Kidney glomerular epithelial cell (primary cell): ENCODE results near the gene TTLL11.

ENCODE experiments used
- DNase-seq: peaks from one replicate; lab custom pipeline; 2025; lab: John Stamatoyannopoulos, UW

The TTLL11 gene

DNA sequence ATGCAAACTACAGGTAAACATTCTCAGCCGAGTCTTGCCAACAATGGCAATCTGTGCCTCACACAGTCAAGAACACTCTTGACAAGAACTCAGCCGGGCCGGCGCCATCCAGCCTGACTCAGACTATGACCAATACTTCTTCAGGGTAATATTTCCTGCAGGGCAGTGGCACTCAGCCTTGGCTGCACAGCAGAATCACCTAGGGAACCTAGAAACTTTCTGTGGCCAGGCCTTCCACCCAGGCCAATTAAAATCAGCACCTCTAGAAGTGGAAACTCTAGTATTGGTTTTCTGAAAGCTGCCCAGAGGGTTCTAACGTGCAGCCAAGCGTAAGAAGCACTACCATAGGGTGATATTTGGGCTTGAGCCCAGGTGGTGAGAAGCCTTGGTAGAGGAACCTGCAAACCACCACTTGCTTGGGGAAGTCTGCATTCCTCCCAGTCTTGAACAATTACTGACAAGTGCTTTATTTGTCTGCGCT lies 120.6 kb downstream of the TTLL11 start:
- peak; percentile 85 for DNase-seq

DNA sequence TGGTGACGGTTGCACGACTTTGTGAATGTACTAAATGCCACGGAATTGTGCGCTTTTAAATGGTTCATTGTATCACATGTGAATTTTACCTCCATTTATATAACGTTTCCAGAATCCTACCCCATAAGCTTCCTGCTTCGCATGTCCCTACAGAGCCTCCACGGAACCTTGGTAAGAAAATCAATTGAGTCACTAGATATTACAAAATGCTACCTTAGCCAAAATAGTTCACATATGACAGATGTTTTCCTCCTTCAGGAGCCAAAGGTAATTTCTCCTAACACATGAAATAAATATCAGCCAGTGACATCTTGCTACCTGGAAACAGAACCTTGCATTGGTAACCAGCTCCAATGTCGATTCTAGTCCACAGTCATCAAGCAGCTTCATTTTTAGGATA lies 125.1 kb downstream of the TTLL11 start:
- DNase-seq: no peak

GRCh38 chr9:121966706-121967105 lies 126.4 kb downstream of the TTLL11 start:
- DNase-seq: no peak

GRCh38 chr9:121963528-121963995 lies 129.5 kb downstream of the TTLL11 start:
- no peak for DNase-seq

- DNase-seq: no peak
Measured at GRCh38 chr9:121962421-121962820, 130.7 kb downstream of the TTLL11 start.

DNA sequence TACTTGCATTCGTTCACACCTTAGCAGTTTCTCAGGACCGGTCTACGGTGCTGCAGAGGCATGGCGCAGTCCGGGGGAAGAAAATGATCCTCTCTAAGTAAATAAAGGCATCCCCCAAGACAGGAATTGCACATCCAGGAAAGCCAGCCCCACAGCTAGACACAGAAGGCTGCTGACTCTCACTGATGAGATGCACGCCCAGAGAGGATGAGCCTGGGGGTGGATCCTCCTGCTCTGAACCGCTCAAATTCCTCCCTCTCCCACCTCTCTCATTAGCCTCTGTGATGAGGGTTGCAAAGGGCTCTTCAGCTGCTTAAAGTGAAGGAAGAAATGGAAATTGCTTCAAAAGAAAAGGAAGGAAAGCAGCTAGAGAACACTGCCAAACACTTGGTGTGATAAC lies 132.4 kb downstream of the TTLL11 start:
- DNase-seq: no peak

DNA sequence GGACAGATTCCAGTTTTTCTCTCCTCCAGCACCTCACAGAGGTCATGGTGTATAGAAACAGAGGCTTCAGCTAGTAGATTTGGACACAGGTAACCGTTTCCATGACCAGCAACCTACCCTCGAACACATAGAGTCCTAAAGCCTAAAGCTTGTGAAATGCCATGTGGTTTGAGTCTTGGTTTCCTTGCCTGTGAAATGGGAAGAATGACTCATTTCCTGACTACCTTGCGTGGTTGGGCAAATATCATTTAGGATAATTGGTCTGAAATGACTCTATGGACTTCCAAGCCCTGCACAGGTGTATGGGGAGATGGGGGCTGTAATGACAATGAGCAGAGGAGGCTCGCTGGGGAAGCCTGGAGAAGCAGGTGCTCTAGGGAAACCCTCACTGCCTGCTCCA lies 134.6 kb downstream of the TTLL11 start:
- DNase-seq: no peak

DNA sequence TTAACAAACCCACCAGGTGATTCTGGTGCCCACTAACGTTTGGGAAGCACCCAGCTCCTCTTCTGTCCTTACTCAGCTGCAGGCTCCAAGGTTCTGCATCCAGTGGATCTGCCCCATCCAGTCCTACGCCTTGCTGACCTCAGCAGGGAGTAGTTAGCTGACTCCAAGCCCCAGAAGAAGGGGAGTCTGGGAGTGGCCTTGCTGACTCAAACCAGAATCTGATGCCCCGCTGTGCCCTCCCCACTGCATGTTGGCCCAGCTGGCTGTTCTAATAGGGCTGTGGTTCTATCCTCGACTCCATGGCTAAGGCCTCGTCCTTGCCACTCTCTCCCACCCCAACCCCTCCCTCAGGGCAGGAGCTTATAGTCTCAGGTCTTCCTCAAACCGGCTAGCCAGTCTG lies 136.3 kb downstream of the TTLL11 start:
- no peak for DNase-seq

- DNase-seq: no peak
Measured at GRCh38 chr9:121955649-121956048, 137.5 kb downstream of the TTLL11 start.

- no peak for DNase-seq
Measured at GRCh38 chr9:121954477-121955140, 138.5 kb downstream of the TTLL11 start.

DNA sequence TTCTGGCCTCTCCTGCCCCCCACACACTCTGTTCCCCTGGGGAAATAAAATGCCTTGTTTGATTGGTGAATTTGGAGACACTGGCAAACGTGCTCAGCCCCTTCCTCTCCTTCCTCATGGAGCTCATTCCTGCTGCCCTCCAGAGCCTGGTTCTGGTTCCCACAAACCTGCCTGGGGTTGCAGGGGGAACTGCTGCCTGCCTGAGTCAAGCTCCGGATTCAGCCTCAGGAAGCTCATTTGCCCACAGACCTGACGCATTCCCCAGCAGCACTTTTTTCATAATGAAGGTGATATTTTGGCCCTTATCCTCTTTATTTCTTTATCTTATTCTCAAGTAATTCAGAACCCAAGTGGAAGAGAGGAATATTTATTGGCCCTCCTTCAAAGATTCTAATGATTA lies 140.5 kb downstream of the TTLL11 start:
- no peak for DNase-seq

DNA sequence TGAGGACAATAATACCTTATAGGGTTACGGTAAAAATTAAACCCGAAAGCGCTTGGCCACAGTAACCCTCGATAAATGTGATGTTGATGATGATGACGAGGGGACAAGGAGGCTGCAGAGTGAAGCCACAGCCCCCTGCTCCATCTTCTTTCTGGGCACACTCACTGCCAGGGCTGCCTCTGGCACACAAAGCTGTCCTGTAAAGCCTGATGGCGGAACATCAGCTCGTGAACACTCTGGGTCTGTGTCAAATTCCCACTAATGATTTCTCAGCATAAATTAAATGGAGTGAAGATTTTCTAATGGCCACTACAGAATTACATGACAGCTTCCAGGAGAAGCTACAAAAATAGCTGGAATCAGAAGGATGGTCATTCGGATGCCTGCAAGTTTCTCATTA lies 142.2 kb downstream of the TTLL11 start:
- no peak for DNase-seq

- DNase-seq: peak; percentile 33
Measured at GRCh38 chr9:121950441-121950840, 142.7 kb downstream of the TTLL11 start.

DNA sequence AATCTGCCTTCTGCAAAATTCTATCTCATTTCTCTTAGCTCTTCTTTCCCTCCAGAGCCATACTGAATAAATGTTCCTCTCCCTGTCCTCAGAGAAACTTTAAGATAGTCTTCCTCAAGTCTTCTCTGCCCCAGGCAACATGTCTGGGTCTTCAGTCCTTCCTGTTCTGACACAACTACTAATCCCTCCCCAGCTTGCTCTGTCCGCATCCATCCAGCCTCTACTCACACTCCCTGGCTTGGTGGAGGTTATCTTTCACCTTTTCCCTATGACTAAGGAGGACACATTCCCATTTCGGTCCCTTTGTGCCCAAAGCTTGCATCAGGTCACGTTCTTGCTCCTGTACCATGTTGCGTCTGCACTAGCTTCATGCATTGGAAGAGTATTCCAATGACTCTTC lies 143.3 kb downstream of the TTLL11 start:
- DNase-seq: no peak

DNA sequence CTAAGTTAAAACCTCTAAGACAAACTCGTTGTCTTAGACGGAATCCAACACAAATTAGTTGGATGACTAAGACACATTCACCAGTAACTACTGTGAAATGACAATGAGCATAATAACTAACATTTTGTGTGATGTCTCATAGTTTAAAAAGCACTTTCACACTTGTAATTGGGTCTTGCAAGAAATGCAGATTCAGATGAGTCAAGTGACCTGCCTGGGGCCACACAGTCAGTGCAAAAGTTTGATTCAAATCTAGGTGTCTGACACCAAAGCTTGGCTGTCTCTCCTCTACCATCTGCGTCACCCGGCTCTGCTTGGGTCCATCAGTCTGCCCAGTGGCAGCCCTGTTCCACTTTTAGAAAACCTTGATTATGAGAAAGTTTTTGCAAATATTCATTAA lies 143.7 kb downstream of the TTLL11 start:
- DNase-seq: no peak

DNA sequence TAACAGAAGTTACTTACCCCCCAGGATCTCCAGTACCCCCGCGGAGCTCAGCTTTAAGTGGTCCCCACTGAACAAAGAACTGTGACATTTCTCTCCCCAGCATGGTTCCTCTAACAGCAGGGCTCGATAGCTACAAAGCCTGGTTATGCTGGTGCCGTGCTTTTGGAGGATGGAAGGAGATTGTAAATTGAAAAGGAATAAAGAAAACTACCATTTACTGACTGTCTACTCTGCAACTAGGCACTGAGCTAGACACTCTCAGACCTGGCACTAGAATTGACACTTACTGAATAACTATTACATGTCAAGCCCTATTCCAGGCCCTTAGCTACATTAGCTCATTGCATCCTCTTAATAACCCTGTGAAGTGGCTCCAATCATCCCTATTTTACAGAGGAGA lies 145.3 kb downstream of the TTLL11 start:
- no peak for DNase-seq

GRCh38 chr9:121946465-121946864 lies 146.6 kb downstream of the TTLL11 start:
- DNase-seq: no peak

DNA sequence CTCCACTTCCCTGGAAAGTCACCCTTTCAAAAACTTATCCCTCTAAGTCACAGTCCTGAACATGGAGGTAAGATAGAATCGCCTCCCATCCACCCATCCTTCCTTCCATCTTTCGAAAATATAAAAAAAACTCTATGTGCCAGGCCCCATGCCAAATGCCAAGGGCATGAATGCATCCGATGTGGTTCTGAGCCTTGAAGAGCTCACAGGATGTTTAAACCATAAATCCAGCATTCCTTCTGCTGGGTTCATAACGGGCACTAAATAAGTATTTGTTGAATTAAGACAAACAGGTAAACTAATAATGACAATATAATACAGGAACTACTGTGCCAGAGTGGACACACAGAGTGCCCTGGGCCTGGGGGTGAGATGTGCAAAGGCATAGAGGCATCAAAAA lies 147.3 kb downstream of the TTLL11 start:
- DNase-seq: peak; percentile 43

- no peak for DNase-seq
Measured at GRCh38 chr9:121945281-121945680, 147.8 kb downstream of the TTLL11 start.

- peak; percentile 43 for DNase-seq
Measured at GRCh38 chr9:121944711-121945191, 148.4 kb downstream of the TTLL11 start.

GRCh38 chr9:121943463-121943862 lies 149.6 kb downstream of the TTLL11 start:
- DNase-seq: no peak

GRCh38 chr9:121942866-121943382 lies 150.2 kb downstream of the TTLL11 start:
- no peak for DNase-seq

GRCh38 chr9:121942313-121942712 lies 150.8 kb downstream of the TTLL11 start:
- no peak for DNase-seq

- no peak for DNase-seq
Measured at GRCh38 chr9:121939643-121940042, 153.5 kb downstream of the TTLL11 start.
